SK-N-MC (cell line): Measurements from ENCODE around the gene GALNT9.

Experiments
- EZH2 ChIP-seq: fragments of 200-600 bp; sonication (generic); IDR thresholded peaks from one replicate; pipeline ENCODE4 v1.6.1; 2017; ENCODE audit warnings: antibody characterized with exemption
- FOXP2 ChIP-seq: optimal IDR thresholded peaks from 2 replicates; pipeline ENCODE3; 2011; ENCODE audit warnings: mild to moderate bottlenecking, moderate library complexity; ENCODE audit not compliant: insufficient read depth; ENCODE audit errors: extremely low read length, control extremely low read depth
- POLR2AphosphoS5 ChIP-seq: IDR thresholded peaks from 2 replicates; pipeline ENCODE4 v1.6.1; 2012; ENCODE audit warnings: mild to moderate bottlenecking, low read depth, low read length, borderline replicate concordance

DNA sequence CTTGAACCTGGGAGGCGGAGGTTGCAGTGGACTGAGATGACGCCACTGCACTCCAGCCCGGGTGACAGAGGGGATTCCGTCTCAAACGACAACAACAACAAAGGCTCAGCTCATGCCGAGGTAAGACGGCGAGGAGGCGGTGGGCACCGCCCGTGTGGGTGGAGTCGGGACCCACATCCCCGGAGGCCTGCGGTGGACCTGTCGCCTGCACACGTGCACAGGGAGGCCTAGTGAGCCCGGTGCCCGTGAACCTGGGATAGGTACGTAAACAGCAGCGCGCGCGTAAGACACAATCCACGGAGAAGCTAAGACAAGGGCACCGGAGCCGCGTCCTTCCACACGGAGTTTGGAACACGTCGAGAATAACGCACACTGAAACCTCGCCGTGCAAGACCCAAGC is 78.7 kb downstream of the GALNT9 start:
- TF ChIP-seq EZH2 (no peak), POLR2AphosphoS5 (no peak), FOXP2 (no peak)
